HepG2 (cell line): Measurements from ENCODE around the gene TNNI2. TPM values are rescaled to one million over a fixed set of nuclear protein-coding genes. Genes with fewer than 3 reads are reported as not detected.

ENCODE experiments used
- ATAC-seq: fragments of 200-7000 bp; cut with Tn5 transposase; 3 replicates; pipeline ENCODE4 v1.9.1; 2020; ENCODE audit warnings: mild to moderate bottlenecking, moderate library complexity
- BruUV-seq: library from RNA; stranded (reverse); fragments of 400-500 nt; replicated peaks from 2 replicates; lab custom pipeline; 2021; lab: Mats Ljungman, UMichigan
- CTCF ChIA-PET: fragments of 300-600 bp; formaldehyde crosslinking; extraction: SDS; loops from one replicate; lab custom pipeline; 2021; ENCODE audit warnings: low total read pairs, inconsistent platforms, low intra/inter-chr PET ratio; lab: Yijun Ruan, JAX
- POLR2A ChIA-PET: fragments of 350-600 bp; sonication (Branson Sonifier 250); formaldehyde crosslinking; loops from one replicate; lab custom pipeline; 2020; ENCODE audit warnings: antibody characterized with exemption, inconsistent platforms; lab: Yijun Ruan, JAX
- DNase-seq: peaks from one replicate; pipeline ENCODE4 v3.0.0-alpha.2; 2015; ENCODE audit warnings: low spot score
- FAIRE-seq: peaks from 3 replicates; lab custom pipeline; 2011; peaks lifted over from hg19 to GRCh38; lab: Jason Lieb, UNC
- H2AFZ ChIP-seq: one replicate; pipeline ENCODE4 v1.6.1; 2011; ENCODE audit warnings: low read length, inconsistent platforms
- H3K27ac ChIP-seq: fragments of 300-600 bp; 3 replicates; pipeline ENCODE4 v1.8.0; 2011; ENCODE audit warnings: mixed run types, mild to moderate bottlenecking, mixed read lengths, low read length, inconsistent platforms; ENCODE audit not compliant: insufficient read depth; ENCODE audit errors: extremely low read length
- H3K27me3 ChIP-seq, 2 experiments: fragments of 200-600 bp in 1 of 2; 2 replicates in 1 of 2; 3 replicates in 1 of 2; pipeline versions ENCODE4 v1.6.0 to v1.8.0; 2011; ENCODE audit warnings: low read length in 2 of 2, mild to moderate bottlenecking in 2 of 2, moderate library complexity in 2 of 2, inconsistent platforms in 1 of 2; ENCODE audit not compliant: insufficient read depth in 2 of 2, control insufficient read depth in 1 of 2
- H3K36me3 ChIP-seq, 2 experiments: fragments of 200-600 bp in 1 of 2; replicated peaks in 1 of 2; 2 replicates in 1 of 2; 3 replicates in 1 of 2; pipeline versions ENCODE4 v1.5.1 to v1.8.0; 2011; ENCODE audit warnings: low read length in 2 of 2, inconsistent platforms in 1 of 2; ENCODE audit not compliant: insufficient read depth in 2 of 2, control insufficient read depth in 1 of 2
- H3K4me1 ChIP-seq: 2 replicates; pipeline ENCODE4 v1.5.1; 2012; ENCODE audit warnings: low read length, inconsistent platforms; ENCODE audit not compliant: insufficient read depth
- H3K4me2 ChIP-seq: 2 replicates; pipeline ENCODE4 v1.6.0; 2011; ENCODE audit warnings: low read depth, low read length, inconsistent platforms
- H3K4me3 ChIP-seq, 3 experiments: fragments of 200-600 bp in 1 of 3; sonication (generic), shearing (Covaris generic) in 1 of 3; replicated peaks in 1 of 3; 2 replicates each; pipeline ENCODE4 v1.5.1; 2011 to 2016; ENCODE audit warnings: low read length in 3 of 3, inconsistent platforms in 2 of 3, low read depth in 2 of 3, mild to moderate bottlenecking in 2 of 3, control low read depth in 1 of 3, mixed read lengths in 1 of 3; ENCODE audit not compliant: insufficient read depth in 1 of 3
- H3K79me2 ChIP-seq: one replicate; pipeline ENCODE4 v1.6.1; 2011; ENCODE audit warnings: low read length, inconsistent platforms; ENCODE audit not compliant: insufficient read depth
- H3K9ac ChIP-seq: 2 replicates; pipeline ENCODE4 v1.6.0; 2011; ENCODE audit warnings: mild to moderate bottlenecking, low read depth, low read length, inconsistent platforms; ENCODE audit not compliant: insufficient read depth
- H3K9me3 ChIP-seq: 2 replicates; pipeline ENCODE4 v1.5.1; 2012; ENCODE audit warnings: mild to moderate bottlenecking, low read length
- H4K20me1 ChIP-seq: 2 replicates; pipeline ENCODE4 v1.6.0; 2011; ENCODE audit warnings: inconsistent platforms, mild to moderate bottlenecking, low read length, moderate library complexity; ENCODE audit not compliant: insufficient read depth
- FOXM1 ChIP-seq: sonication (generic); formaldehyde crosslinking; IDR thresholded peaks from 2 replicates; pipeline ENCODE4 v1.5.0; 2020; ENCODE audit warnings: missing genetic modification reagents
- GLI4 ChIP-seq: sonication (generic); formaldehyde crosslinking; IDR thresholded peaks from 2 replicates; pipeline ENCODE4 v1.5.1; 2020; ENCODE audit warnings: missing genetic modification reagents, mild to moderate bottlenecking, moderate library complexity, borderline replicate concordance
- ZNF691 ChIP-seq: sonication (generic); formaldehyde crosslinking; IDR thresholded peaks from 2 replicates; pipeline ENCODE4 v1.4.0; 2020; ENCODE audit warnings: missing genetic modification reagents, low read depth, mild to moderate bottlenecking, borderline replicate concordance
- WGBS: methylation state at CpG from one replicate; pipeline ENCODE4 v1.1.6; 2017; ENCODE audit warnings: low lambda C conversion rate; 5-methylcytosine and 5-hydroxymethylcytosine counted together
- in situ Hi-C: cut with HindIII; loops from 2 replicates; pipeline ENCODE4 v1.10.0; 2017; ENCODE audit warnings: low pct_unique_long_range_greater_than_20kb; ENCODE audit not compliant: extremely low pct_ligation_motif_present
- intact Hi-C: fragments of 100-400 bp; cut with micrococcal nuclease; formaldehyde crosslinking; loops from one replicate; pipeline ENCODE4 v1.10.0; 2022; ENCODE audit not compliant: unreplicated experiment
- polyA plus RNA-seq, 8 experiments: library from polyadenylated mRNA; depleted of rRNA in 3 of 8; stranded (reverse) in 7 of 8; unstranded in 1 of 8; fragments of >200 nt; fragmentation: Illumina TruSeq in 4 of 8; extraction: Trizol in 4 of 8; gene quantifications; 2 replicates each; pipeline versions ENCODE4 v1.2.1 to v1.2.3, GENCODE V29; 2011 to 2016; ENCODE audit warnings: low read depth in 4 of 8, missing spikeins in 1 of 8, mixed read lengths in 1 of 8; ENCODE audit not compliant: insufficient read depth in 1 of 8
- total RNA-seq, 5 experiments: library from RNA; depleted of rRNA; stranded (reverse); fragments of >200 nt; fragmentation: Illumina TruSeq; extraction: Trizol; gene quantifications; 2 replicates each; pipeline ENCODE4 v1.2.3, GENCODE V29; 2016; ENCODE audit warnings: low read depth in 1 of 5

Gene TNNI2
- total and polyA plus RNA-seq, 2 of the 13 experiments (the other 11 are each of a cell fraction or from before 2014, with no cell fraction given), result 7.2 to 12.0 TPM

DNA sequence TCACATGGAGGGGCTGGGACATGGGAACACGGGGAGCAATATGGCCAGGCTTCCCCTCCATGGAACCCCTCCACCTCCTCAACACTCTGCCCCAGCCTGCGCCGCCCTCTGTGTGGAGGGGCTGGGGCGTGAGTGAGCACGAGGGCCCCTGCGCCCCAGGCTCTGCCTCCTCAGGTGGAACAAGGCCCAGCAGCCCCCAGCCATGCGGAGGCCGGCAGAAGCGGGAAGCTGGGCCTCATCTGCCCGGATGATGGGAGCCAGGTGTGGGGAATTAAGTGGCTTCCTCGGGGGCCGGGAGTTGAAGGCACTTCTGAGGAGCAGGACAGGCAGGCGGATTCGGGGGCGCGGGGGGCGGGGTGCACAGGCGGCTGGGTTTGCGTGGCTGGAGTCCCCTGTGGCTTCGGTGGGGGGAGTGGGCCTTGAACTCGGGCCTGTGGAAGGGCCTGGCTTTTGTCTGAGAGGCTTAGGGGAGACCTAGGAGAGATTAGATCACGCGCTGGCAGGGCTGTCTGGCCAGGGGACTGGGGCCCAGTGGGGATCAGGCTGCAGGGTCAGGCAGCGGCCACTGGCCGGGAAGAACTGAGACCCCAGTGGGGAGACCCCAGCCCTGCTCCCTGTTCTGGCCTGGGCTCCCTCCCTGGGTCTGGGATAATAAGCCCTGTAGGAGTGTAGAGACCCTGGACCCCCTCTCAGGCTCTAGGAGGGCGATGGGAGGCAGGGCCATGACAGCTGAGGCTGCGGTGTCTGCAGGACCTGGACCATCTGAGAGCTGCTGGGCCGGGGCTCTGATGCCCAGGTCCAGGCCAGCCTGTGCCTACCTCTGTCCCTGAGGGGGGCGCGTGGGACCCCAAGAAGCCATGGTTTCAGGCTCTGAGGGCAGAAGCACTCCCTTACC, 39.6 kb downstream of the TNNI2 start:
- ChIA-PET POLR2A (no interaction called here), CTCF (no interaction called here)
- 74% methylated on average over 19 of the region's 30 CpGs for WGBS
- H3K36me3 ChIP-seq, result no peaks in the 10 kb centered on the region
- H3K27me3 ChIP-seq, result peaks cover 10 to 51% of the 10 kb centered on the region in 2 experiments; a peak in 4 of 5 replicates
- no peaks in the 10 kb centered on the region for H3K9me3 ChIP-seq
- TF ChIP-seq FOXM1 (CRISPR knock-in tag), result no peak
- BruUV-seq, result no TSS peak
- no peak overlapping the region for H2AFZ ChIP-seq
- intact Hi-C loops (loop anchor here (2.0 kb wide), 1 partner anchor 42 kb away; no protein-coding TSS in a partner anchor), in situ Hi-C loops (no loop called here)
- no peak overlapping the region for H3K4me3 ChIP-seq
- H3K79me2 ChIP-seq, result no peaks in the 10 kb centered on the region
- peaks cover 32% of the 10 kb centered on the region for H3K4me1 ChIP-seq
- no peak for DNase-seq
- H4K20me1 ChIP-seq, result no peaks in the 10 kb centered on the region
- ATAC-seq, result no peak
- no peak overlapping the region for H3K9ac ChIP-seq
- FAIRE-seq, result no peak
- H3K27ac ChIP-seq, result no peak overlapping the region
- H3K4me2 ChIP-seq, result no peak overlapping the region

GRCh38 chr11:1879342-1879940, 40.7 kb downstream of the TNNI2 start:
- no peak for FAIRE-seq
- WGBS, result 74% methylated on average over 3 of the region's 13 CpGs
- no peak overlapping the region for H3K27ac ChIP-seq
- POLR2A ChIA-PET, result no interaction called here
- intact Hi-C loops, result loop anchor here (2.0 kb wide), 1 partner anchor 43 kb away; no protein-coding TSS in a partner anchor
- no peak for ATAC-seq
- in situ Hi-C loops, result no loop called here
- no peaks in the 10 kb centered on the region for H3K36me3 ChIP-seq
- no peaks in the 10 kb centered on the region for H4K20me1 ChIP-seq
- no peak for DNase-seq
- H3K4me3 ChIP-seq, result no peak overlapping the region
- no peak overlapping the region for H2AFZ ChIP-seq
- no TSS peak for BruUV-seq
- no peak overlapping the region for H3K4me2 ChIP-seq
- no peak for TF ChIP-seq GLI4 (CRISPR knock-in tag)
- 0 out of 2 replicates have a peak, but pooled peaks have one; percentile 19 for TF ChIP-seq ZNF691 (CRISPR knock-in tag)
- no peaks in the 10 kb centered on the region for H3K9me3 ChIP-seq
- H3K9ac ChIP-seq, result no peak overlapping the region
- peaks cover 32% of the 10 kb centered on the region for H3K4me1 ChIP-seq
- no peaks in the 10 kb centered on the region for H3K79me2 ChIP-seq
- peaks cover 8 to 55% of the 10 kb centered on the region in 2 experiments; a peak in 4 of 5 replicates for H3K27me3 ChIP-seq
- CTCF ChIA-PET, result no interaction called here
